SIG-M5 (cell line): Measurements from ENCODE around the gene G6PC2.

Experiments used
- DNase-seq: peaks from one replicate; lab custom pipeline; 2025; lab: John Stamatoyannopoulos, UW

The G6PC2 gene

GRCh38 chr2:168948621-168949212, 47.6 kb downstream of the G6PC2 start:
- no peak for DNase-seq

- DNase-seq: no peak
These were observed 48.2 kb downstream of the G6PC2 start for GRCh38 chr2:168949324-168949723.

GRCh38 chr2:168951871-168952270, 50.8 kb downstream of the G6PC2 start:
- DNase-seq: no peak

GRCh38 chr2:168952424-168952823, 51.3 kb downstream of the G6PC2 start:
- DNase-seq: no peak

GRCh38 chr2:168954256-168954655, 53.2 kb downstream of the G6PC2 start:
- DNase-seq: no peak

GRCh38 chr2:168955321-168955720, 54.2 kb downstream of the G6PC2 start:
- no peak for DNase-seq

GRCh38 chr2:168956392-168956791, 55.3 kb downstream of the G6PC2 start:
- DNase-seq: no peak
